SK-N-SH (cell line): ENCODE data around the gene MCTP1. TPM values are rescaled to one million over a fixed set of nuclear protein-coding genes. Genes with fewer than 3 reads are reported as not detected.

Experiments
- CTCF ChIA-PET: fragments of 300-600, 350-600 bp; formaldehyde crosslinking; extraction: SDS; loops from one replicate; lab custom pipeline; 2021; lab: Yijun Ruan, JAX
- POLR2A ChIA-PET: fragments of 350-600 bp; sonication (Branson Sonifier 250); formaldehyde crosslinking; extraction: SDS; loops from one replicate; lab custom pipeline; 2020; ENCODE audit warnings: antibody characterized with exemption, inconsistent platforms; lab: Yijun Ruan, JAX
- DNase-seq: peaks from one replicate; pipeline ENCODE4 v3.0.0; 2012
- H2AFZ ChIP-seq: fragments of 200-600 bp; sonication (generic); 2 replicates; pipeline ENCODE4 v1.8.1; 2016; ENCODE audit warnings: antibody characterized with exemption, mild to moderate bottlenecking, low read depth
- H3F3A ChIP-seq: fragments of 200-600 bp; sonication (generic); replicated peaks from 2 replicates; pipeline ENCODE3; 2016; ENCODE audit warnings: antibody characterized with exemption, mild to moderate bottlenecking; ENCODE audit not compliant: insufficient read depth
- H3K27ac ChIP-seq, 2 experiments: fragments of 200-500 bp in 1 of 2; fragments of 200-600 bp in 1 of 2; sonication (Bioruptor generic) in 1 of 2; sonication (generic), shearing (Covaris generic) in 1 of 2; 2 replicates each; pipeline versions ENCODE4 v1.5.1 to v1.6.1; 2014 to 2016; ENCODE audit warnings: low read depth in 2 of 2, inconsistent platforms in 1 of 2, low read length in 1 of 2, mild to moderate bottlenecking in 1 of 2, mixed read lengths in 1 of 2
- H3K27me3 ChIP-seq: fragments of 200-600 bp; sonication (generic), shearing (Covaris generic); 2 replicates; pipeline ENCODE4 v1.6.1; 2016; ENCODE audit warnings: mixed run types; ENCODE audit not compliant: insufficient read depth
- H3K36me3 ChIP-seq, 2 experiments: fragments of 200-500 bp in 1 of 2; fragments of 200-600 bp in 1 of 2; sonication (Bioruptor generic) in 1 of 2; sonication (generic) in 1 of 2; replicated peaks in 1 of 2; 2 replicates each; pipeline versions ENCODE3 to v1.5.1; 2014 to 2016; ENCODE audit warnings: low read length in 1 of 2, mild to moderate bottlenecking in 1 of 2; ENCODE audit not compliant: insufficient read depth in 2 of 2, control insufficient read depth in 1 of 2
- H3K4me1 ChIP-seq, 2 experiments: fragments of 200-500 bp in 1 of 2; fragments of 200-600 bp in 1 of 2; sonication (Bioruptor generic) in 1 of 2; sonication (generic), shearing (Covaris generic) in 1 of 2; 2 replicates each; pipeline versions ENCODE4 v1.5.1 to v1.6.1; 2014 to 2016; ENCODE audit warnings: low read depth in 1 of 2, low read length in 1 of 2, mixed run types in 1 of 2; ENCODE audit not compliant: insufficient read depth in 2 of 2, control insufficient read depth in 1 of 2
- H3K4me2 ChIP-seq: fragments of 200-600 bp; sonication (generic), shearing (Covaris generic); 2 replicates; pipeline ENCODE4 v1.6.1; 2017; ENCODE audit warnings: mixed run types
- H3K4me3 ChIP-seq, 2 experiments: fragments of 200-500 bp in 1 of 2; fragments of 200-600 bp in 1 of 2; sonication (Bioruptor generic) in 1 of 2; sonication (generic), shearing (Covaris generic) in 1 of 2; 2 replicates each; pipeline versions ENCODE4 v1.5.1 to v1.8.1; 2014 to 2016; ENCODE audit warnings: low read depth in 2 of 2, inconsistent platforms in 1 of 2, low read length in 1 of 2, mild to moderate bottlenecking in 1 of 2, mixed read lengths in 1 of 2, moderate library complexity in 1 of 2
- H3K79me2 ChIP-seq: fragments of 200-600 bp; sonication (generic); 2 replicates; pipeline ENCODE4 v1.8.1; 2017; ENCODE audit warnings: mild to moderate bottlenecking; ENCODE audit not compliant: insufficient read depth
- H3K9ac ChIP-seq: fragments of 200-600 bp; sonication (generic); 2 replicates; pipeline ENCODE4 v1.6.1; 2017; ENCODE audit warnings: mixed run types
- H3K9me2 ChIP-seq: fragments of 200-600 bp; sonication (generic); 2 replicates; pipeline ENCODE4 v1.6.1; 2017; ENCODE audit warnings: mixed run types
- H3K9me3 ChIP-seq: fragments of 200-600 bp; sonication (generic); 2 replicates; pipeline ENCODE4 v1.6.1; 2017; ENCODE audit warnings: mixed run types, mild to moderate bottlenecking, moderate library complexity
- H4K20me1 ChIP-seq: fragments of 200-600 bp; sonication (generic); 2 replicates; pipeline ENCODE4 v1.6.1; 2017; ENCODE audit warnings: mild to moderate bottlenecking, mixed run types; ENCODE audit not compliant: insufficient read depth
- CHD2 ChIP-seq: fragments of 150-350 bp; IDR thresholded peaks from 2 replicates; pipeline ENCODE4 v1.6.1; 2018; ENCODE audit warnings: low read length; ENCODE audit not compliant: partially characterized antibody
- CTCF ChIP-seq: fragments of 200-600 bp; sonication (generic); IDR thresholded peaks from 2 replicates; pipeline ENCODE4 v1.6.1; 2017; ENCODE audit warnings: antibody characterized with exemption, mild to moderate bottlenecking, moderate library complexity
- FOSL2 ChIP-seq: IDR thresholded peaks from 2 replicates; pipeline ENCODE4 v1.4.0; 2012; ENCODE audit warnings: low read depth, mild to moderate bottlenecking, moderate library complexity, borderline replicate concordance
- GABPA ChIP-seq: IDR thresholded peaks from 2 replicates; pipeline ENCODE4 v1.4.0; 2012; ENCODE audit warnings: low read depth, mild to moderate bottlenecking
- GATA2 ChIP-seq: sonication (generic); formaldehyde crosslinking; IDR thresholded peaks from 2 replicates; pipeline ENCODE4 v1.5.0; 2020; ENCODE audit warnings: mild to moderate bottlenecking, missing genetic modification reagents
- IRF3 ChIP-seq: fragments of 150-350 bp; IDR thresholded peaks from 2 replicates; pipeline ENCODE4 v1.6.1; 2016; ENCODE audit warnings: mild to moderate bottlenecking, low read depth, low read length
- MAX ChIP-seq: IDR thresholded peaks from 2 replicates; pipeline ENCODE4 v1.4.0; 2012; ENCODE audit warnings: low read depth
- NRF1 ChIP-seq: IDR thresholded peaks from 2 replicates; pipeline ENCODE4 v1.6.1; 2012; ENCODE audit warnings: low read depth, mild to moderate bottlenecking, low read length
- POLR2AphosphoS5 ChIP-seq: IDR thresholded peaks from 2 replicates; pipeline ENCODE4 v1.6.1; 2012; ENCODE audit warnings: low read depth, low read length
- RAD21 ChIP-seq: IDR thresholded peaks from 2 replicates; pipeline ENCODE4 v1.6.1; 2012; ENCODE audit warnings: mild to moderate bottlenecking, low read length
- RCOR1 ChIP-seq: fragments of 150-350 bp; IDR thresholded peaks from 2 replicates; pipeline ENCODE4 v1.6.1; 2017; ENCODE audit warnings: antibody characterized with exemption, low read length
- SMC3 ChIP-seq: IDR thresholded peaks from 2 replicates; pipeline ENCODE4 v1.6.1; 2012; ENCODE audit warnings: low read depth, low read length, improper control_type of control experiment
- USF1 ChIP-seq: IDR thresholded peaks from 2 replicates; pipeline ENCODE4 v1.4.0; 2012; ENCODE audit warnings: low read depth, borderline replicate concordance
- ZBTB33 ChIP-seq: IDR thresholded peaks from 2 replicates; pipeline ENCODE4 v1.4.0; 2012; ENCODE audit warnings: low read depth, borderline replicate concordance
- WGBS: methylation state at CpG from one replicate; pipeline ENCODE4 v1.1.6; 2017; ENCODE audit warnings: low lambda C conversion rate; 5-methylcytosine and 5-hydroxymethylcytosine counted together
- polyA plus RNA-seq, 3 experiments: library from polyadenylated mRNA; depleted of rRNA; stranded (reverse); fragments of >200 nt; gene quantifications; 2 replicates each; pipeline ENCODE4 v1.2.3, GENCODE V29; 2012

The MCTP1 gene
- polyA plus RNA-seq, 1 of the 3 experiments (the other 2 are of a cell fraction), result 0.53 TPM

GRCh38 chr5:95152535-95152934 is 132.4 kb downstream of the MCTP1 start:
- TF ChIP-seq SMC3 (no peak), USF1 (no peak), FOSL2 (no peak), CTCF (no peak), IRF3 (no peak), GATA2 (no peak), RAD21 (no peak), ZBTB33 (no peak), RCOR1 (no peak), NRF1 (no peak), MAX (no peak), GABPA (no peak), CHD2 (no peak), POLR2AphosphoS5 (no peak)
- no peak overlapping the region for H2AFZ ChIP-seq
- no peaks in the 10 kb centered on the region for H3K36me3 ChIP-seq
- no peak overlapping the region for H3K4me3 ChIP-seq
- no peaks in the 10 kb centered on the region for H4K20me1 ChIP-seq
- CTCF ChIA-PET, result no interaction called here
- DNase-seq, result no peak
- no peaks in the 10 kb centered on the region; the same call in 1 of the 2 replicates for H3K27me3 ChIP-seq
- POLR2A ChIA-PET, result no interaction called here
- no peaks in the 10 kb centered on the region for H3K9me2 ChIP-seq
- no peaks in the 10 kb centered on the region for H3K79me2 ChIP-seq
- no peaks in the 10 kb centered on the region for H3K9me3 ChIP-seq
- no peaks in the 10 kb centered on the region for H3K4me1 ChIP-seq
- no peak overlapping the region for H3K27ac ChIP-seq
- H3F3A ChIP-seq, result no peaks in the 10 kb centered on the region
- 6% methylated on average over 2 of the region's 2 CpGs for WGBS
- no peak overlapping the region for H3K4me2 ChIP-seq
- no peak overlapping the region for H3K9ac ChIP-seq
